Measurements from ENCODE around the gene KRTAP10-3. TPM values are rescaled to one million over a fixed set of nuclear protein-coding genes. Genes with fewer than 3 reads are reported as not detected.

Gene KRTAP10-3
- total and polyA plus RNA-seq, 9 of the 15 experiments (the other 6 are each of a cell fraction or from before 2014, with no cell fraction given) = not detected

- no peak for TF ChIP-seq TFE3 (CRISPR knock-in tag; IDR thresholded peaks at IDR 0.05)
These were observed 20.6 kb upstream of the KRTAP10-3 start (continued) for GRCh38 chr21:44579056-44579832.

GRCh38 chr21:44578371-44579055 is 19.9 kb upstream of the KRTAP10-3 start:
- TF ChIP-seq MECOM (CRISPR knock-in tag; IDR thresholded peaks at IDR 0.05) (no peak), TGIF2 (CRISPR knock-in tag; IDR thresholded peaks at IDR 0.05) (no peak), CBX5 (IDR thresholded peaks at IDR 0.05; ENCODE audit: borderline replicate concordance, low read depth) (no peak), VEZF1 (CRISPR knock-in tag; IDR thresholded peaks at IDR 0.05) (no peak), TAF1 (IDR thresholded peaks at IDR 0.05; ENCODE audit: control insufficient read depth, extremely low read depth, insufficient read depth, low read length, severe bottlenecking) (no peak), ZNF324 (CRISPR knock-in tag; IDR thresholded peaks at IDR 0.05) (no peak), ZNF695 (CRISPR knock-in tag; IDR thresholded peaks at IDR 0.05) (no peak), ZNF274 (IDR thresholded peaks at IDR 0.05; ENCODE audit: borderline replicate concordance, low read depth, low read length) (no peak), NR3C1 (CRISPR knock-in tag; IDR thresholded peaks at IDR 0.05) (no peak)
- Histone ChIP-seq H4K20me1 (replicated peaks; ENCODE audit: control insufficient read depth, insufficient read depth, low read length) (no peaks in the 10 kb centered on the region), H3K79me2 (ENCODE audit: control insufficient read depth, insufficient read depth, low read length) (no peaks in the 10 kb centered on the region), H3K36me3 (ENCODE audit: control insufficient read depth, insufficient read depth, low read length) (no peaks in the 10 kb centered on the region), H3K27me3 (ENCODE audit: control insufficient read depth in 2 of 2, insufficient read depth in 2 of 2, low read length in 2 of 2) (peaks cover 0 to 30% of the 10 kb centered on the region in 2 experiments; a peak in 3 of 5 replicates), H3K9me1 (ENCODE audit: control insufficient read depth, insufficient read depth, low read length) (no peaks in the 10 kb centered on the region), H3K4me3 (no peak overlapping the region), H2AFZ (ENCODE audit: low read depth, low read length) (no peak overlapping the region), H3K9ac (ENCODE audit: insufficient read depth in 1 of 2, low read depth in 2 of 2, low read length in 2 of 2) (no peak overlapping the region), H3K4me2 (ENCODE audit: insufficient read depth, low read length) (no peak overlapping the region), H3K9me3 (replicated peaks; ENCODE audit: control insufficient read depth, insufficient read depth, low read depth, low read length) (peaks cover 3% of the 10 kb centered on the region), H3K4me1 (replicated peaks in 1 of 2; ENCODE audit: control insufficient read depth in 2 of 2, insufficient read depth in 2 of 2, low read length in 2 of 2) (peaks cover 0 to 4% of the 10 kb centered on the region in 2 experiments; a peak in 2 of 5 replicates), H3K27ac (ENCODE audit: extremely low read depth, low read depth, low read length) (no peak overlapping the region)
- in situ Hi-C loops (cut with MboI) (no loop called here), intact Hi-C loops (cut with micrococcal nuclease) (no loop called here)
- ChIA-PET POLR2A (no interaction called here), CTCF (ENCODE audit: low intra/inter-chr PET ratio) (no interaction called here)
- no peak for FAIRE-seq
- BruUV-seq (replicated peaks) = no TSS peak
- no peak for DNase-seq (ENCODE audit: extremely low read depth in 1 of 4, low spot score in 3 of 4)
- ATAC-seq = no peak
- WGBS (ENCODE audit: insufficient coverage, low coverage, missing lambda C conversion rate) = 5% methylated on average over 15 of the region's 17 CpGs
